ENCODE results near the gene OTOGL.

- TF ChIP-seq CTCF (IDR thresholded peaks at IDR 0.05) (no peak), EP300 (IDR thresholded peaks at IDR 0.05) (no peak), POLR2A (IDR thresholded peaks at IDR 0.05) (no peak)
Measured at GRCh38 chr12:80364056-80364455, 264.7 kb downstream of the OTOGL start.

All from ovary (tissue), 3 donors.